Parathyroid adenoma (tissue), 2 donors: ENCODE results near the gene ZDHHC3.

ENCODE experiments used
- H2AFZ ChIP-seq: fragments of 300-600 bp; sonication (generic); one replicate; pipeline ENCODE4 v1.7.0; 2017; ENCODE audit warnings: antibody characterized with exemption, mild to moderate bottlenecking
- H3K27ac ChIP-seq: fragments of 300-600 bp; sonication (generic); one replicate; pipeline ENCODE4 v1.7.0; 2017
- H3K27me3 ChIP-seq: fragments of 300-600 bp; sonication (generic); one replicate; pipeline ENCODE4 v1.7.0; 2017; ENCODE audit warnings: low read length; ENCODE audit not compliant: control insufficient read depth, insufficient read depth
- H3K36me3 ChIP-seq: fragments of 300-600 bp; sonication (generic); one replicate; pipeline ENCODE4 v1.7.0; 2017; ENCODE audit warnings: low read length; ENCODE audit not compliant: control insufficient read depth, insufficient read depth
- H3K4me1 ChIP-seq: fragments of 300-600 bp; sonication (generic); one replicate; pipeline ENCODE4 v1.7.0; 2017; ENCODE audit warnings: control low read depth
- H3K4me2 ChIP-seq: fragments of 300-600 bp; sonication (generic); one replicate; pipeline ENCODE4 v1.7.0; 2017; ENCODE audit warnings: low read length
- H3K4me3 ChIP-seq: fragments of 300-600 bp; sonication (generic); one replicate; pipeline ENCODE4 v1.7.0; 2017; ENCODE audit warnings: low read depth, low read length
- H3K79me2 ChIP-seq: fragments of 300-600 bp; sonication (generic); one replicate; pipeline ENCODE4 v1.7.0; 2017; ENCODE audit warnings: control low read depth
- H3K9ac ChIP-seq: fragments of 300-600 bp; sonication (generic); one replicate; pipeline ENCODE4 v1.7.0; 2017; ENCODE audit warnings: mild to moderate bottlenecking
- H3K9me3 ChIP-seq: fragments of 300-600 bp; sonication (generic); one replicate; pipeline ENCODE4 v1.7.0; 2017; ENCODE audit warnings: low read length; ENCODE audit not compliant: control insufficient read depth
- CTCF ChIP-seq: fragments of 300-600 bp; sonication (generic); IDR thresholded peaks from one replicate; pipeline ENCODE4 v1.7.0; 2017; ENCODE audit warnings: antibody characterized with exemption, mild to moderate bottlenecking
- donor health status: primary hyperparathyroidism.

Gene ZDHHC3

DNA sequence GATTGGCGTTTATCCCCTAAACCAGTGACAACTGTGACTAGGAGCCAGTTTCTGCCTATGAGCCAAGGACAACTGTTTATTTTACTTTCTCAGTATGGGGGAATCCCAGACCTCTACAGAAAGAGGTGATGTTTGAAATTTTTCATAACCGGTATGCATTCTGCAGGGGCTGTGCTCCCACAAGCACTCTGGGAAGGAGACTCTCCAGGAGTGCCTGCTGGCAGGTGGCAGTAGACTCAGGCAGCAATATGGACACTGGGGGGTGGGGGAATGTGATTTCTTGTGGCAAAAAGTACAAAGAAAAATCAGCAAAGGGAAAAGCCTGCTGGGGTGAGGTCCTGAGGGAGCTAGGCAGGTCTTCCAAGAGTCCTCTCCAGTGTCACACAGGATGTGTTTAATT, 95.7 kb downstream of the ZDHHC3 start:
- no peak for TF ChIP-seq CTCF
- no peak overlapping the region for H2AFZ ChIP-seq
- H3K4me1 ChIP-seq, result no peaks in the 10 kb centered on the region
- no peak overlapping the region for H3K4me2 ChIP-seq
- no peak overlapping the region for H3K9ac ChIP-seq
- no peaks in the 10 kb centered on the region for H3K27me3 ChIP-seq
- H3K27ac ChIP-seq, result no peak overlapping the region
- H3K36me3 ChIP-seq, result no peaks in the 10 kb centered on the region
- H3K4me3 ChIP-seq, result no peak overlapping the region
- no peaks in the 10 kb centered on the region for H3K79me2 ChIP-seq
- no peaks in the 10 kb centered on the region for H3K9me3 ChIP-seq

DNA sequence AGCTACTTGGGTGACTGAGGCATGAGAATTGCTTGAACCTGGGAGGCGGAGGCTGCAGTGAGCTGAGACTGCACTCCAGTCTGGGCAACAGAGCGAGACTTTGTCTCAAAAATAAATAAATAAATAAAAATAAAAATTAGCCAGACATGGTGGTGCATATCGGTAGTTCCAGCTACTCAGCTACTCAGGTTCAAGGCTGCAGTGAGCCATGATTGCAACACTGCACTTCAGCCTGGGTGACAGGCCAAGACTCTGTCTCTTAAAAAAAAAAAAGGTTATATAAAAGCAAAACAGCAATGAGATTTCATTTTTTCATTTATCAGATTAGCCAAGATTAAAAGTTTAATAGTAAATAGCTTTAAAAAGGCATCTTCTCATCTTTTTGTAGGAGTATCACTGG, 98.6 kb downstream of the ZDHHC3 start:
- H3K27me3 ChIP-seq, result no peaks in the 10 kb centered on the region
- no peak for TF ChIP-seq CTCF
- no peak overlapping the region for H3K27ac ChIP-seq
- H3K4me1 ChIP-seq, result no peaks in the 10 kb centered on the region
- H3K9ac ChIP-seq, result no peak overlapping the region
- H3K36me3 ChIP-seq, result no peaks in the 10 kb centered on the region
- no peaks in the 10 kb centered on the region for H3K9me3 ChIP-seq
- H3K4me3 ChIP-seq, result no peak overlapping the region
- no peak overlapping the region for H3K4me2 ChIP-seq
- H2AFZ ChIP-seq, result no peak overlapping the region
- no peaks in the 10 kb centered on the region for H3K79me2 ChIP-seq

DNA sequence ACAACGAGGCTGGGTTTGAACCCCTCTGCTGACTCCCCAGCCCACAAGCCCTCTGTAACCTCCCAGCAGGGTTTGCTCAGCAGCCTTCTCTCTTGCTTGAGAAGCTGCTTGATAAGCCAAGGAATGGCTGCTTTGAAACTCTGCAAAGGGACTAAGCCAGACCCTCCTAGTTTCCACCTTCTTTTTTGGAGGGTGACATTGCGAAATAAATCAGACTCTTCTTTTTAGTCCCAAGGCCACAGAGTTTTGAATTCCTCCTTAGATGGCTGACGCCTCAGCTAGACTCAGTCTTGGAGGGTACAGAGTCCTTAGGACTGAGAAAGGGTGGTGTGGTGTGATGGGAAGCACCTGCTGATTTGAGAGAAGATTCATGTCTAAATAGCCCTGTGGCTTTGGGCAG, 100.4 kb downstream of the ZDHHC3 start:
- no peaks in the 10 kb centered on the region for H3K79me2 ChIP-seq
- H3K36me3 ChIP-seq, result no peaks in the 10 kb centered on the region
- H3K4me1 ChIP-seq, result no peaks in the 10 kb centered on the region
- no peak for TF ChIP-seq CTCF
- H2AFZ ChIP-seq, result no peak overlapping the region
- no peaks in the 10 kb centered on the region for H3K27me3 ChIP-seq
- H3K27ac ChIP-seq, result no peak overlapping the region
- H3K9ac ChIP-seq, result no peak overlapping the region
- no peak overlapping the region for H3K4me2 ChIP-seq
- no peak overlapping the region for H3K4me3 ChIP-seq
- H3K9me3 ChIP-seq, result no peaks in the 10 kb centered on the region
